ENCODE measurements around the gene COPS9.

DNA sequence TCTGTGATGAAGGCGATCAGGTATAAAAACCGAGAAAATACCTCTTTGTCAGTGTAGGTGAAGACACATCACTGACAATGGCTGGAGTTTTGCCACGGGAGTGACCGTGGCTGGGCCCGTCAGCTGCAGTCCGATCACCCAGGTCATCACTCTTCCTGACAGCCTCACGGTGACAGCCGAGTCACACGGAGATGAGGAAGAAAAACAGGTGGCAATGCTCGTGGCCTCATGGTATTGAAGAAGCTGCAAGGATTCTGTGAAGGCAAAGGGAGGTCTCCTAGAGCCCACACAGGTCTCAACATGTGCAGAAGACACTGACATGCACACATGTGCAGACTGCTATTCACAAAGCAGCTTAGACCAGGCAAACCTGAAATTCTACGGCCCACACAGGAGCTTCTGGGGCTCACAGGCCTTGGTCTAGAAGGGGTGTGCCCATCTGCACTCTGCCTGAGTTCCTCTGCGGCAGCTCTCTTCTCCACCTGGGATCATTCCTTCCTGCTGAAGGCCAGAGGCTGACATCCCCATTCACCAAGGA, 7.4 kb downstream of the COPS9 start:
- TF ChIP-seq CTCF (conservative IDR thresholded peaks at IDR 0.05): no peak
- TF ChIP-seq ZFX (IDR thresholded peaks at IDR 0.05): no peak

Measured in C4-2B (cell line).